DOHH2 (cell line): Measurements from ENCODE around the gene ACTRT2.

Experiments
- CTCF ChIP-seq: fragments of 200-600 bp; sonication (generic); IDR thresholded peaks from one replicate; pipeline ENCODE4 v1.5.1; 2014; ENCODE audit warnings: antibody characterized with exemption, mild to moderate bottlenecking, low read depth, low read length; ENCODE audit not compliant: poor library complexity, severe bottlenecking
- EZH2phosphoT487 ChIP-seq: fragments of 200-600 bp; sonication (generic); IDR thresholded peaks from 2 replicates; pipeline ENCODE4 v1.6.1; 2017; ENCODE audit warnings: borderline replicate concordance, mild to moderate bottlenecking, antibody characterized with exemption, low read length, moderate library complexity, mixed read lengths

DNA sequence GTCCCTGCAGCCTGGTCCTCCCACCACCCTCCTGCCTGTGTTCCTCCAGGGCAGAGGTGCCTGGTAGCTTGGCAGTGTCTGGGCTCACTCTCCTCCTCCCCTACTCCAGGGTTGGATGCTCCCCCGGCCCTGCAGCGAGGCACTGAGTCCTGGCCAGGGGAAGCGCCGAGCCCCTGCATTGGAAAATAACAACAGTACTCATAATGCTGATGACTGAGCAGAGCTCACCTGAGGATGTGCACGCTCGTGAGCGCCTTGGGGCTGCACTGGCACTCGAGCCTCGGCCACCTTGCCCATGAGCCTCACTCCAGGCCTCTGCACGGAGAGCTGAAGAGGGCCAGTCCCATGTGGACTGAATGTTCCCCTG lies 6.0 kb upstream of the ACTRT2 start:
- no peak for TF ChIP-seq CTCF
- TF ChIP-seq EZH2phosphoT487 = no peak
